SK-N-SH treated with all-trans-retinoic acid at 6 μM for 48 hours (cell line): Measurements from ENCODE around the gene ADGRV1.

Experiments used
- ATAC-seq: fragments of 200-7000 bp; cut with Tn5 transposase; 3 replicates; pipeline ENCODE4 v1.9.1; 2020; ENCODE audit warnings: mild to moderate bottlenecking, moderate library complexity
- ARNTL ChIP-seq: fragments of 450-650 bp; formaldehyde crosslinking; IDR thresholded peaks from 2 replicates; pipeline ENCODE4 v1.5.0; 2020; ENCODE audit warnings: low read depth, mild to moderate bottlenecking, moderate library complexity, borderline replicate concordance
- BACH2 ChIP-seq: fragments of 250-450 bp; sonication (Bioruptor Pico); IDR thresholded peaks from 2 replicates; pipeline ENCODE4 v1.9.0; 2021; ENCODE audit warnings: mild to moderate bottlenecking, borderline replicate concordance
- CSDC2 ChIP-seq: fragments of 250-450 bp; sonication (Bioruptor Pico); IDR thresholded peaks from 2 replicates; pipeline ENCODE4 v1.5.0; 2020; ENCODE audit warnings: mild to moderate bottlenecking, moderate library complexity
- ESRRG ChIP-seq: fragments of 250-450 bp; sonication (Bioruptor Pico); IDR thresholded peaks from 2 replicates; pipeline ENCODE4 v1.6.1; 2021; ENCODE audit warnings: mild to moderate bottlenecking
- GLIS3 ChIP-seq: fragments of 250-450 bp; sonication (Bioruptor Pico); IDR thresholded peaks from 2 replicates; pipeline ENCODE4 v1.5.0; 2020; ENCODE audit warnings: mild to moderate bottlenecking, moderate library complexity
- ISL1 ChIP-seq: fragments of 250-450 bp; sonication (Bioruptor Pico); IDR thresholded peaks from 2 replicates; pipeline ENCODE4 v2.1.2; 2022; ENCODE audit warnings: mild to moderate bottlenecking, moderate library complexity
- OSR1 ChIP-seq: fragments of 250-450 bp; sonication (Bioruptor Pico); IDR thresholded peaks from 2 replicates; pipeline ENCODE4 v1.8.0; 2022; ENCODE audit warnings: moderate library complexity, mild to moderate bottlenecking, inconsistent platforms
- PPARA ChIP-seq: fragments of 250-450 bp; sonication (Bioruptor Pico); IDR thresholded peaks from 2 replicates; pipeline ENCODE4 v1.5.0; 2020; ENCODE audit warnings: mild to moderate bottlenecking, borderline replicate concordance
- RARB ChIP-seq: fragments of 250-450 bp; sonication (Bioruptor Pico); IDR thresholded peaks from 2 replicates; pipeline ENCODE4 v1.8.0; 2021; ENCODE audit warnings: mild to moderate bottlenecking, moderate library complexity
- SNAI2 ChIP-seq: fragments of 250-450 bp; sonication (Bioruptor Pico); IDR thresholded peaks from 2 replicates; pipeline ENCODE4 v1.5.0; 2020; ENCODE audit warnings: mild to moderate bottlenecking, moderate library complexity
- TOX ChIP-seq: fragments of 250-450 bp; sonication (Bioruptor Pico); IDR thresholded peaks from 2 replicates; pipeline ENCODE4 v1.8.0; 2021; ENCODE audit warnings: mild to moderate bottlenecking, moderate library complexity, borderline replicate concordance
- ZC3H10 ChIP-seq: fragments of 250-450 bp; sonication (Bioruptor Pico); IDR thresholded peaks from 2 replicates; pipeline ENCODE4 v1.5.1; 2021; ENCODE audit warnings: mild to moderate bottlenecking, moderate library complexity
- ZFP3 ChIP-seq: fragments of 250-450 bp; sonication (Bioruptor Pico); IDR thresholded peaks from 2 replicates; pipeline ENCODE4 v1.5.0; 2020; ENCODE audit warnings: mild to moderate bottlenecking, moderate library complexity
- ZFP30 ChIP-seq: fragments of 450-650 bp; formaldehyde crosslinking; IDR thresholded peaks from 2 replicates; pipeline ENCODE4 v1.5.0; 2022; ENCODE audit warnings: mild to moderate bottlenecking, moderate library complexity
- ZNF565 ChIP-seq: fragments of 450-650 bp; formaldehyde crosslinking; conservative IDR thresholded peaks from 2 replicates; pipeline ENCODE4 v1.5.0; 2020; ENCODE audit warnings: low read depth, mild to moderate bottlenecking, moderate library complexity
- ZNF70 ChIP-seq: fragments of 450-650 bp; formaldehyde crosslinking; IDR thresholded peaks from 2 replicates; pipeline ENCODE4 v1.5.0; 2020; ENCODE audit warnings: mild to moderate bottlenecking, moderate library complexity
- ZNF8 ChIP-seq: fragments of 450-650 bp; formaldehyde crosslinking; IDR thresholded peaks from 2 replicates; pipeline ENCODE4 v1.5.0; 2020; ENCODE audit warnings: mild to moderate bottlenecking, moderate library complexity
- TF ChIP-seq, protein P1 (sequence below): fragments of 250-450 bp; sonication (Bioruptor Pico); IDR thresholded peaks from 2 replicates; pipeline ENCODE4 v1.5.1; 2020; ENCODE audit warnings: low read depth, mild to moderate bottlenecking, moderate library complexity
- TF ChIP-seq, protein P2 (sequence below): fragments of 250-450 bp; sonication (Bioruptor Pico); IDR thresholded peaks from 2 replicates; pipeline ENCODE4 v1.5.0; 2020; ENCODE audit warnings: mild to moderate bottlenecking, moderate library complexity
- TF ChIP-seq, protein P3 (sequence below): fragments of 250-450 bp; sonication (Bioruptor Pico); IDR thresholded peaks from 2 replicates; pipeline ENCODE4 v1.8.0; 2020; ENCODE audit warnings: mild to moderate bottlenecking, moderate library complexity, borderline replicate concordance
- TF ChIP-seq, protein P4 (sequence below): fragments of 250-450 bp; sonication (Bioruptor Pico); IDR thresholded peaks from 2 replicates; pipeline ENCODE4 v1.5.1; 2021; ENCODE audit warnings: mild to moderate bottlenecking, moderate library complexity

The ADGRV1 gene

DNA sequence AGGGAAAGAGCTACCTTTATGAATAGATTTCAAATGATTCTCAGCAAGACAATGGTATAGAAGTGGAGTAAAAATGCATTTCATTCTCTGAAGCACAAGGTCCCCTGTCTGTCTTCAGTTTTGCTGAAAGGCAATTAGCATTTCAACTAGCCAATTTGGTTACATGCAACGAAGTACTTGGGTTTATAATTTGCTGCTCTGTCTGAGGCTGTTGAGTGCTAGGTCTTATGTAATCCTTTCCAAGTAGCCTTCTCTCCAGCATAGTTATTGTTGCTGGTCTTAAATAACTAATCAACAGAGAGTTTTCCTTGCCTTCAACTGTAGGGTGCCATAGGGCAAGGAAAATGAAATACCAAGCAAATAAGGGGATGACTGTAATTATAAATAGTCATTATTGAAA is 4.5 kb downstream of the ADGRV1 start:
- TF ChIP-seq ISL1, result no peak
- TF ChIP-seq, protein P1, sequence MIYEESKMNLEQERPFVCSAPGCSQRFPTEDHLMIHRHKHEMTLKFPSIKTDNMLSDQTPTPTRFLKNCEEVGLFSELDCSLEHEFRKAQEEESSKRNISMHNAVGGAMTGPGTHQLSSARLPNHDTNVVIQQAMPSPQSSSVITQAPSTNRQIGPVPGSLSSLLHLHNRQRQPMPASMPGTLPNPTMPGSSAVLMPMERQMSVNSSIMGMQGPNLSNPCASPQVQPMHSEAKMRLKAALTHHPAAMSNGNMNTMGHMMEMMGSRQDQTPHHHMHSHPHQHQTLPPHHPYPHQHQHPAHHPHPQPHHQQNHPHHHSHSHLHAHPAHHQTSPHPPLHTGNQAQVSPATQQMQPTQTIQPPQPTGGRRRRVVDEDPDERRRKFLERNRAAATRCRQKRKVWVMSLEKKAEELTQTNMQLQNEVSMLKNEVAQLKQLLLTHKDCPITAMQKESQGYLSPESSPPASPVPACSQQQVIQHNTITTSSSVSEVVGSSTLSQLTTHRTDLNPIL (CRISPR knock-in tag), result no peak
- TF ChIP-seq, protein P2, sequence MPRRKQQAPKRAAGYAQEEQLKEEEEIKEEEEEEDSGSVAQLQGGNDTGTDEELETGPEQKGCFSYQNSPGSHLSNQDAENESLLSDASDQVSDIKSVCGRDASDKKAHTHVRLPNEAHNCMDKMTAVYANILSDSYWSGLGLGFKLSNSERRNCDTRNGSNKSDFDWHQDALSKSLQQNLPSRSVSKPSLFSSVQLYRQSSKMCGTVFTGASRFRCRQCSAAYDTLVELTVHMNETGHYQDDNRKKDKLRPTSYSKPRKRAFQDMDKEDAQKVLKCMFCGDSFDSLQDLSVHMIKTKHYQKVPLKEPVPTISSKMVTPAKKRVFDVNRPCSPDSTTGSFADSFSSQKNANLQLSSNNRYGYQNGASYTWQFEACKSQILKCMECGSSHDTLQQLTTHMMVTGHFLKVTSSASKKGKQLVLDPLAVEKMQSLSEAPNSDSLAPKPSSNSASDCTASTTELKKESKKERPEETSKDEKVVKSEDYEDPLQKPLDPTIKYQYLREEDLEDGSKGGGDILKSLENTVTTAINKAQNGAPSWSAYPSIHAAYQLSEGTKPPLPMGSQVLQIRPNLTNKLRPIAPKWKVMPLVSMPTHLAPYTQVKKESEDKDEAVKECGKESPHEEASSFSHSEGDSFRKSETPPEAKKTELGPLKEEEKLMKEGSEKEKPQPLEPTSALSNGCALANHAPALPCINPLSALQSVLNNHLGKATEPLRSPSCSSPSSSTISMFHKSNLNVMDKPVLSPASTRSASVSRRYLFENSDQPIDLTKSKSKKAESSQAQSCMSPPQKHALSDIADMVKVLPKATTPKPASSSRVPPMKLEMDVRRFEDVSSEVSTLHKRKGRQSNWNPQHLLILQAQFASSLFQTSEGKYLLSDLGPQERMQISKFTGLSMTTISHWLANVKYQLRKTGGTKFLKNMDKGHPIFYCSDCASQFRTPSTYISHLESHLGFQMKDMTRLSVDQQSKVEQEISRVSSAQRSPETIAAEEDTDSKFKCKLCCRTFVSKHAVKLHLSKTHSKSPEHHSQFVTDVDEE, result no peak
- TF ChIP-seq GLIS3 (CRISPR knock-in tag), result no peak
- TF ChIP-seq ZNF8 (CRISPR knock-in tag), result no peak
- TF ChIP-seq RARB, result no peak
- no peak for TF ChIP-seq ZNF70 (CRISPR knock-in tag)
- no peak for TF ChIP-seq ESRRG (CRISPR knock-in tag)
- no peak for TF ChIP-seq ZC3H10 (CRISPR knock-in tag)
- no peak for TF ChIP-seq ZFP3 (CRISPR knock-in tag)
- TF ChIP-seq TOX (CRISPR knock-in tag), result no peak
- no peak for TF ChIP-seq CSDC2 (CRISPR knock-in tag)
- no peak for TF ChIP-seq SNAI2 (CRISPR knock-in tag)
- TF ChIP-seq, protein P3, sequence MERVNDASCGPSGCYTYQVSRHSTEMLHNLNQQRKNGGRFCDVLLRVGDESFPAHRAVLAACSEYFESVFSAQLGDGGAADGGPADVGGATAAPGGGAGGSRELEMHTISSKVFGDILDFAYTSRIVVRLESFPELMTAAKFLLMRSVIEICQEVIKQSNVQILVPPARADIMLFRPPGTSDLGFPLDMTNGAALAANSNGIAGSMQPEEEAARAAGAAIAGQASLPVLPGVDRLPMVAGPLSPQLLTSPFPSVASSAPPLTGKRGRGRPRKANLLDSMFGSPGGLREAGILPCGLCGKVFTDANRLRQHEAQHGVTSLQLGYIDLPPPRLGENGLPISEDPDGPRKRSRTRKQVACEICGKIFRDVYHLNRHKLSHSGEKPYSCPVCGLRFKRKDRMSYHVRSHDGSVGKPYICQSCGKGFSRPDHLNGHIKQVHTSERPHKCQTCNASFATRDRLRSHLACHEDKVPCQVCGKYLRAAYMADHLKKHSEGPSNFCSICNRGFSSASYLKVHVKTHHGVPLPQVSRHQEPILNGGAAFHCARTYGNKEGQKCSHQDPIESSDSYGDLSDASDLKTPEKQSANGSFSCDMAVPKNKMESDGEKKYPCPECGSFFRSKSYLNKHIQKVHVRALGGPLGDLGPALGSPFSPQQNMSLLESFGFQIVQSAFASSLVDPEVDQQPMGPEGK (CRISPR knock-in tag), result no peak
- no peak for TF ChIP-seq ARNTL (CRISPR knock-in tag)
- no peak for TF ChIP-seq PPARA (CRISPR knock-in tag)
- no peak for TF ChIP-seq ZFP30 (CRISPR knock-in tag)
- TF ChIP-seq, protein P4, sequence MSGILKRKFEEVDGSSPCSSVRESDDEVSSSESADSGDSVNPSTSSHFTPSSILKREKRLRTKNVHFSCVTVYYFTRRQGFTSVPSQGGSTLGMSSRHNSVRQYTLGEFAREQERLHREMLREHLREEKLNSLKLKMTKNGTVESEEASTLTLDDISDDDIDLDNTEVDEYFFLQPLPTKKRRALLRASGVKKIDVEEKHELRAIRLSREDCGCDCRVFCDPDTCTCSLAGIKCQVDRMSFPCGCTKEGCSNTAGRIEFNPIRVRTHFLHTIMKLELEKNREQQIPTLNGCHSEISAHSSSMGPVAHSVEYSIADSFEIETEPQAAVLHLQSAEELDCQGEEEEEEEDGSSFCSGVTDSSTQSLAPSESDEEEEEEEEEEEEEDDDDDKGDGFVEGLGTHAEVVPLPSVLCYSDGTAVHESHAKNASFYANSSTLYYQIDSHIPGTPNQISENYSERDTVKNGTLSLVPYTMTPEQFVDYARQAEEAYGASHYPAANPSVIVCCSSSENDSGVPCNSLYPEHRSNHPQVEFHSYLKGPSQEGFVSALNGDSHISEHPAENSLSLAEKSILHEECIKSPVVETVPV, result no peak
- no peak for TF ChIP-seq ZNF565 (CRISPR knock-in tag)
- TF ChIP-seq OSR1 (CRISPR knock-in tag), result no peak
- no peak for ATAC-seq

DNA sequence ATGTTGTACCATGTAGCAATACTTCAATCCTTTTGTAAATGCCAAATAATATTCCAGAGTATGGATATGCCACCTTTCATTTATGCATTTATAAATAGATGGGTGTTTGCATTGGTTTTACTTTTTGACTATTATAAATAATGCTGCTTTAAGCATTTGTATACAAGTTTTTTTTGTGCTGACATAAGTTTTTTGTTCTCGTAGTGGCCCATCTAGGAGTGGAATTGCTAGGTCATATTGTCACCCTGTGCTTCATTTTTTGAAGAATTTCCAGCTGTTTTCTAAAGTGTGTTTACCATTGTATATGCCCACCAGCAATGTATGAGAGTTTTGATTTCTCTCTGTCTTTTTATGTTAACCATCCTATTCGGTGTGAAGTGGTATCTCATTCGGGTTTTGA is 6.9 kb downstream of the ADGRV1 start:
- no peak for ATAC-seq
- no peak for TF ChIP-seq SNAI2 (CRISPR knock-in tag)
- no peak for TF ChIP-seq ZFP30 (CRISPR knock-in tag)
- TF ChIP-seq, protein P3 (CRISPR knock-in tag), result no peak
- TF ChIP-seq, protein P4, result no peak
- no peak for TF ChIP-seq TOX (CRISPR knock-in tag)
- no peak for TF ChIP-seq ESRRG (CRISPR knock-in tag)

DNA sequence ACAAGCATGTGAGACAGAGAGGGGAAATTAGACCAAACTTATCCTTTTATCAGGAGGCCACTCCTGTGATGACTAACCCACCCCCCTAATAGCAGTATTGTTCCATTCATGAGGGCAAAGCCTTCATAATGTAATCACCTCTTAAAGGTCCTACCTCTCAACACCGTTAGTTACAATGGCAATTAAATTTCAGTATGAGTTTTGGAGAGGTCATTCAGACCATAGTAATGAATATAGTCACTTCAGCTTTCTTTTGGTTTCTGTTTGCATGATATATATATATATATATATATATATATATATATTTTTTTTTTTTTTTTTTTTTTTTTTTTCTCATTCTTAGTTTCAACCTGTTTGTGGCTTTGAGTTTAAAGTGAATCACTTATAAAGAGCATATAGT is 10.5 kb downstream of the ADGRV1 start:
- TF ChIP-seq GLIS3 (CRISPR knock-in tag) (no peak), ZFP3 (CRISPR knock-in tag) (no peak), ZNF8 (CRISPR knock-in tag) (no peak), TOX (CRISPR knock-in tag) (no peak), BACH2 (CRISPR knock-in tag) (no peak), ARNTL (CRISPR knock-in tag) (no peak)
- ATAC-seq, result no peak
